ENCODE data around the gene DDX20.

The DDX20 gene

DNA sequence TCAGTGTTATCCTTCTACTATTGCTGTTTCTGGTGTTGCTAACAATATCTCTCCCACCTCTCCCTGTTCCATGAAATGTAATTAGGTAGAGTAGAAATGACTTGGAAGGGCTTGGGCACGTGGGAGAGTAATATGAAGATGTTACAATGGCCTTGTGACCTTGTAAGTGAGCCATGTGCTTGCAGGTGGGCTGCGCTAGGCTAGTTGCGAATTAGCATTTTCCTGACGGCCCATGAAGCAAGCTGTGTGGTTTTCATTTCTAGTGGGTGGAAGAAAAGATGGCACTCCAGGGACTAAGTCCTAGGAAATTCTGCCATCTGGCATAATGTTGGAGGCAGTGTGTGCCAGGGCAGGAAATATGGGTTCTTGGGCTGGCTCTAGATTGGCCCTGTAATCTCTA lies 7.8 kb upstream of the DDX20 start:
- no peak for DNase-seq (ENCODE audit: low read depth)

DNA sequence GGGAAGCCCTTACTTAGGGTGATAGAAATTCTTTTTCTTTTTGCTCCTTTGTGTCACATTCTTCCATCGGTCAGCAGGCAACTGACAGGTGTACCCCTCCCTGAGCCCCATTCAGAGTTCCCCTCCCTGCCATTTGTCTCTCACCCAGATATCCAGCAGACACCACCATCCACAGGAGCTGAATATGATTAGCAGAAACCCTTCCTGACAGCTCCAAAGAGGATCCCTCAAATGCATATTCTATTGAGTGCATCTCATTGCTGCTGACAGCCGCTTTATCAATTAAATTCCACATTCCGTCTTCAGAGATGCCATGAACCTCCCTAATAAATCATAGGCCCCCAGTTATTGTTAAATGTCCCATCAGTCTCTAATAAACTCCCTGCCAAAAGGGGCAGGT lies 6.1 kb upstream of the DDX20 start:
- no peak for DNase-seq (ENCODE audit: low read depth)

DNA sequence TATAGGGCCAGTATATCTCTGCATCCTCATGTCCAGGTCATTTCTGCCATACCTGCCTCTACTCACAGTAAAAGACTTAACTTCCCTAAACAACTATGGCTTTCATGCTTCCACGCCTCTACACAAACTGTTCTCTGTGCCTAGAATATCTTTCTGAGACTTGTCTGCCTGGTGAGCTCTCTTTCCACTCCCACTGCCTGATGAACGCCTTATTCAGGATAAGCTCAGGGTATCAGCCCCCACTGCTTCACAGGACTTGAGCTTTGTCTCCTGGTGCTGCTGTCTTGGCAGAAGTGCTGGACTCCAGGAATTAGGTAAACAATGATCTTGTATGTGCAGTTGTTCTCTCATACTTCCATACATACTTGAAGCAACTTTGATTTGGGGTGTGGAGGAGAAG lies 4.8 kb upstream of the DDX20 start:
- DNase-seq (ENCODE audit: low read depth) = no peak

DNA sequence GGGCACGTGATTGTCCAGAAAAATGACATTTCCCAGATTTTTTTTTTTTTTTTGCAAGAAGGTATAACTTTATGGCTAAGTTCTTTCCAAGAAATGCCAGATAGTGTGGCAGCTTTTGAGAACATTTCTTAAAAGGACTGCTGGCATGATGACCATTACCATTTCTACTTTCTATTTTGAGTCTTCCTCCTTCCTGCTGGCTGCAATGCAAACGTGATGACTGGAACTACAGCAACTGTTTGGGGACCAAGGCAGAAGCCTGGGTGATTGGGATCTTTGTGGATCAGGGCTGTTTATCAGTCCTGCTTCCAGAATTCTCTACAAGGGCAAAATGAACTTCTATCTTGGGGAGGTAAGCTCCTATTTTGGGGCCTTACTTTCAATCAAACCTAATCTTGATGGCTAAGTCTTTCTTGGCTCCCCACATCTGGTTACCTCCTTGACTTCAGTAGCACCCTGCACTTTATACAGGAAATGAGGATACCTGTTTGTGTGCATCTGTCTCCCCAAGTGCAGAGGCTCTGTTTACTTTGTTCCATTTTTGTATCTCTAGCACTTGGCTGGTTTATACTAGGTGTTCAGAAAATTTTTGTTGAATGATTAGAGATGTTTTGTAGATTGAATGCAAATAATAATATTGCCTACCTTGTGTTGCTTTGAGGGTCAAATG lies 3.7 kb upstream of the DDX20 start:
- DNase-seq (ENCODE audit: low read depth) = no peak

DNA sequence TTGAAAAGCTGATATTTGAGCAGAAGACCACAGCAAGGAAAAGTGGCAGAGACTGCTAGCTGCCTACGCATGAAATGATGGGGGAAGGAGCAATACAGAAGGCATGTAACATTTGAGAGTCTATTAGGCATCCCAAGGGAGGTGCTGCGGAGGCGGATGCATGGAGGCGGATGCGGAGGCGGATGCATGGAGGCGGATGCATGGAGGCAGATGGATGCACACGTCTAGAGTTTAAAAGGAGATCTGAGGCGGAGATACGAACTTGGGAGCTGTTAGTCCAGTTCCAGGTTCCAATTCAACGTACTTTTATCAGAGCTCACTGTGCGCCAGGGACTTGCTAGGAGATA lies 744 bp upstream of the DDX20 start:
- no peak for DNase-seq (ENCODE audit: low read depth)

DNA sequence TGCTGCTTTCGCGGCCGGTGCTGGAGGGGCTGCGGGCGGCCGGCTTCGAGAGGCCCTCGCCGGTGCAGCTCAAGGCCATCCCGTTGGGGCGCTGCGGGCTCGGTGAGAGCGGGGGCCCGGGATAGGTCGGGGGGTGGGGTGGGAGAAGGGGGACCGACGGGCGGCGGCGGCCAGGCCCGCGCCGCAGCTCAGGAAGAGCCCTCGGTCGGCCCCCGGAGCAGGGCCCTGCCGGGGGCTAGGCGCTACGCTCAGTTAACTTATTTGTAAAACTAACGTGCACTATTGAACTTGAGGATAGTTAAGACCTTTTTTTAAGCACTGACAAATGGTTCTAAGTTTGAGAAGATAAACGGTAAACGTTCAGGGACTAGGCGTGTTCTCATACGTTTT lies 418 bp downstream of the DDX20 start:
- DNase-seq (ENCODE audit: low read depth) = no peak

DNA sequence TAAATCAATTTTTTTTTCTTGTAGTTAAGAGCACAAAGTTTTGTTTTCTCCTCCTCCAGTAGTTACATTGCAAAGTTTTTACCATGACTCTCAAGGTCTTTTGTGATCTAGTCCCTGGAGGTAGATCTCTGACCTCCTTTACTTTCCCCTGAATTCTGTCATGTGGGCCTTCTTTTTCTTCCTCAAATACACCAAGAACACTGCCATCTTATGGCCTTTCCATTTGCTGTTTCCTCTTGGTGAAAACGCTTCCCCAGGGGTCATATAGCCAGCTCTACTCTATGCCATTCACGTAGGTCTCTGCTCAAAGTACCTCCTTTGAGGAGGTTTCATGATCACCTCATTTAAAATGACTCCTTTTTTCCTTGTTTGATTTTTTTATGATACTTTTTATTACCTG lies 2.7 kb downstream of the DDX20 start:
- no peak for DNase-seq (ENCODE audit: low read depth)

DNA sequence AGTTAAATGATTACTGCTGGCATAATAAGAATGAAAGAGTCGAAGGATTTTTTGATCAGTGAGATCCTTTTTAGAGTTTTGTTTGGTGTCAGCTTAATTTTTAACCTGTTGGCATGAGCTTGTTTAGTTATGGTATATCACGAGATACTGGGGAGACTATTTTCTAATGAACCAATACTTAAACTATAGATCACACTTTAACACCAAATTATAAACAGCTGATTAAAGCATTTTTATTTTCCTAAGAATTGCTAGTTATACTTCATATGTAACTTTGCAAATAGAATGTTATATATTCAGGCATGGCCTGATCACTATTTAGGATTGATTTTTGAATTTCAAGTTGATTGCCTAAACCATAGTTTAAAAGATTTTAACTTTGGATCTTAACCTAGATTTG lies 6.0 kb downstream of the DDX20 start:
- DNase-seq (ENCODE audit: low read depth) = no peak

DNA sequence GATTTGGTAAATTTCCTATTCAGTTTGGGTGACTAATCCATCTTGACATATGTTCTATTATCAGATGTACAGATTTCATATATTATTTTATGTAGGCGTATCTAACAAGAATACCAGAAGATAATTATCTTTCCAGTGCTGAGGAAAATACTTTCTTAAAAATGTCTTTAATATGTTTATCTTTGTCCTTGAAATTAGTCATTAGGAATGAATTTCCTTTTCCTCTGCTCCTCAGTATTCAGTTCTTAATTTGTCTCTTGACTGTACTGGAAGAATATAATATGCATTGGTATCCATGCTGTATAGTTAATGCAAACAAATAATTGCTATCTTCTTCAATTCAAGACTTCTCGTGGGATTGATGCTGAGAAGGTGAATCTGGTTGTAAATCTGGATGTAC lies 6.6 kb downstream of the DDX20 start:
- no peak for DNase-seq (ENCODE audit: low read depth)

DNA sequence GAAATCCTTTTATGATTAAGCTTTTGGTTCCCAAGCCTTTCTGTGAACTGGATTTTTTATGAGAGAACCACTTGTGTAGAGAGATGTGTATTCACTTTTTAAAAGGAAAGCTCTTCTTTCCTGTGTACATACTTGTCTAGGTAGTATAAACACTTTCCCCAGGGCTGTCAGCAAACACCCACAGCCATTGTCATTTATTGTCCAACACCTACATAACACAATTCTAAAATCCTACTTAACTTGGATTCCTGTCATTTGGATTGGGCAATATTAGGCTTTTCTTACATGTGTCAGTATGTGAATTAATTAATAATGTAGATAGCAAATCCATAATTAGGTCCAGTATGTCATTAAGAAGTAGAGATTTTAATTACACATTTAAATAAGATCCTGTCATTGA lies 12.3 kb downstream of the DDX20 start:
- no peak for DNase-seq (ENCODE audit: low read depth)

DNA sequence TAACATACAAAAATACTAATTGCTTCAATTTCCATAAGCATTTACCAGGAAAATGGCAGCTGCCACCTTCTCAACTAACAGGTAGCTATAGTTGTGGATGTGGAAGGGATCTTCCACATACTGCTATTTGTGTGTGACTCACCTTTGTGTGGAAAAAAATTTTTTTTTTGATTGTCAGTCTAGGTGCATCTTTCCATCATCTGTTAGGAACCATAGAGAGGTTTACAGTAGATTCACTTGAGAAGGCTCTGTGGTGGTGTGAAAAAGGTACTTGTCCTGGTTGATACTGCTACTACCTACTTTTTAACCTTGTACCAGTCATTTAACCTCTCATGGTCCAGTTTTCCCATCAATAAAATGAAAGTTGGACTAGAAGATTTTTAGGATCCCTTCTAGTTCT lies 12.9 kb downstream of the DDX20 start:
- no peak for DNase-seq (ENCODE audit: low read depth)

DNA sequence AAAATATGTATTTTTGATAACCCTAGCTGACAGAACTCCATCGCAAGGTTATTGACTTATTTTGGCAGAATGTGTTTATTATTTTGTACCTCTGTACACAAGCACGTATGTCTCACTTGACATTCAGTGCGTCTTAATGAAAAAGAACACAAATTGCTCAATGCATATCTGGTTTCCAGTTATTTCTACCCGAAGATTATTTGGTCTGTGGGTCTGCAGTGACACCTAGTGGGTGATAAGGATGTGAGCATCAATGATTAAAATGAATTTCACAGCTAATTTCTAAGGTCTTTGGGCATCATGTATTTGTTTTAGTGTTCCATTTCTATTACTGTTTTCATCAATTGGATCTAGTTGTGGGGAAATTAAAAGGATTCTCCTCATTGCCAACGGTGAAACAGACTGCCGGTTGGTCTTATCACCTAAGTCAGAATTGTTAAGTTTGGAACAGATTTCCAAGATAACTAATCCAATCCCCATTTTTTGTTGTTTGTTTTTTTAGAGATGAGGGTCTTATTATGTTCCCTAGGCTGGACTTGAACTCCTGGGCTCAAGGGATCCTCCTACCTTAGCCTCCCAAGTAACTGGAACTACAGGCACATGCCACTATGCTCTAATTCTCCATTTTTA lies 13.9 kb downstream of the DDX20 start:
- DNase-seq (ENCODE audit: low read depth) = no peak

DNA sequence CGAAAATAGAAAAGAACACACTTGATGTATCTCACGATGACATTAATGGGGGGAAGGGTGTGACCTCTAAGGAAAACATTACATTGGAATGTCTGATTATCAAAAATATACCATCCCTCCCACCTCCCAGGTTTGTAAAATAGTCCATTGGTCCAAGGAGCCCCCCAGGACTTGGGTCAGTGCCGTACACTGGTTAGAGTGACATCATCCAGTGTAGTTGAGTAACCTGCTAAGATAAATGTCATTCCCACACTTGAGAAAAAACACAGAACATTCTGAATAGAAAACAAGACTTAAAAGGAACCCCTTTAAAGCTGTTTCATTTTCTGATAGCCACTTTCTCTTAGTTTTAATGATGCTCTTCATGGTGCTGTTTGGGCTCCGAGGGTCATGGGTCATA lies 15.2 kb downstream of the DDX20 start:
- no peak for DNase-seq (ENCODE audit: low read depth)

DNA sequence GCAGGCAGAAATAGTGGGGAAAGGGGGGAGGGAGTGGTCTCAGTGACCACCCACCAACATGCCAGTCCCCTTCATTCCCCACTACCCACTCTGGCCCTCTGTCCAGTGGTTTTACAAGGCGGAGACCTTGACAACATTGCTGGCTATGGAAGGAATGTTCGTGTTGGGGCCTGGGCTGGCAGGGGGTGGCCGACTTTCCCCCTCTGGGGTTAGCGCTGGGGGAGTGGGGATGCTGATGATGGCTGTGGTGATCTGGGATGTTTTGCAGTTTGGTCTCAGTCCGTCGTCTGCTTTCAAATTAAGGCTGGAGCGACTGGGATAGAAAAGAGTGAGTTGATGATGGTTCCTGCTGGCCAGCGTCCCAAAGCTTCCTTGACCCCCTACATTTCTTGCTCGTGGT lies 20.3 kb downstream of the DDX20 start:
- no peak for DNase-seq (ENCODE audit: low read depth)

DNA sequence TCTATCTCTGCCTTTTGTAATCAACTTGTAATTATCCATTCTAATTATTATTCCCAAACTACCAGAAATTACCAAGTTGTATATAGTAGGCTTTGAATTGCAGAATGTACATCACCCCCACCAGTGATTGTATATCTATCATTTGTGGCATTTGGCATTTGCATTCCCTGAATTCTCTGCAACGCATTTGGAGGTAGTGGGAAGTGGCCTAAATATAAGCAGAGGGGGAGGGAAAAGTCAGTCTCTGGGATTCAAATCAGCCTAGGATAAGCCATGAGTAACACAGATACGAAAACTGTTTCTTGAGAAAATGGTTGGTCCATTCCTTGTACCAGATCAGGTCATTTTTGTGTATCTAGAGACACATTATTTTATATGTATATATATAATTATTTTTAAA lies 20.7 kb downstream of the DDX20 start:
- no peak for DNase-seq (ENCODE audit: low read depth)

DNA sequence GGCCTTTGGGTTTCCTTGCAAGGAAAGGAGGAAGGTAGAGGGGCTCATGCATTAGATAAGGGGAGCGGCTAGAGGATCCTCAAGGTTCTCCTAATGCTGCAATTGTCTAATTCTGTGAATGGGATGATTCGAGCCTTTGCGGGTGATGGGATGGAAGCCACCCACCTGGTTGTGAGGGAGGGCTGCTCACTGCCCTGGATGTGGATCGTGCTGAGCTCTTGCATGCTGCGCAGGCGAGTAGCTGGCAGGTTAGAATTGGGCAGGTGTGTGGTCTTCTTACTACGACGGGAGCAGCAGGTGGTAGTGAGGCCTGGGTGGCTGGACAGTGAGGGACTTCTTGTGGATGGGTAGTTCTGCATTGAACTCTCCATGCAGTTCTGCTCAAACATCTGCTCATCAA lies 21.2 kb downstream of the DDX20 start:
- DNase-seq (ENCODE audit: low read depth) = no peak

DNA sequence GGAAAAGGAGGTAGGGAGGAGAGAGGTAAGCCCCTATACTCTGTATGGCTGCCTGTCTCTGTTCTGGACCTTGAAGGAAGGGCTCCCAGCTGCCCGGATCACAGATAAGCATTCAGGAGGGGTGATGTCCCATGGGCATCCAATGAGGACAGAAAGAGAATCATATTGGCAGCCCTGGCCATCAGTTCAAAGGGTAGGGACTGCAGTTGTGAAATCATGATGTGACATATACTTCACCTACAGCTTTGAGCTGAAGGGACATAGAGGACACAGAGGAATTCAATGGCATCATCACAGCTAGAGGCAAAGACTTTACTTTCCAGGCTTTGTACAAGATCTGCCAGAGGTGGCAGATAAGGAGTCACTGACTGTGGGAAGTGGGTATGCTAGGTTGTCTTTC lies 21.6 kb downstream of the DDX20 start:
- no peak for DNase-seq (ENCODE audit: low read depth)

DNA sequence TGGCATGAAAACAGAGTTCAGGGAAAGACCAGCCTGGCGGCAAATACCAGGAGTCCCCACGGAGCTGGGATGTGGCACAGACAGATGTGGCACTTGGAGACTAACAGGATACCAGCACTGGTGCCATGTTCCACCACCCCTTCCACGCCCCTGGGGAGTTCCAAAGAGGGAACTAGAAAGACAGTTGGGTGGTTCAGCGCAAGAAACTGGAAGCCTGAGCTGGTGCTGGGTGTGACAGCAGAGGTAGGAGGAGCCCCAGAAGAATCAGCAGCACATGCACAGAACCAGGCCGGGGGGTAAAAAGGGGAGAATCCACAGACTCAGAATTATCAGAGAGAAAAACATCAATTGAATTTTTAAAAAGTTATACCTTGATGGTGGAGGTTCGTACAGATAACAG lies 22.4 kb downstream of the DDX20 start:
- DNase-seq (ENCODE audit: low read depth) = no peak

DNA sequence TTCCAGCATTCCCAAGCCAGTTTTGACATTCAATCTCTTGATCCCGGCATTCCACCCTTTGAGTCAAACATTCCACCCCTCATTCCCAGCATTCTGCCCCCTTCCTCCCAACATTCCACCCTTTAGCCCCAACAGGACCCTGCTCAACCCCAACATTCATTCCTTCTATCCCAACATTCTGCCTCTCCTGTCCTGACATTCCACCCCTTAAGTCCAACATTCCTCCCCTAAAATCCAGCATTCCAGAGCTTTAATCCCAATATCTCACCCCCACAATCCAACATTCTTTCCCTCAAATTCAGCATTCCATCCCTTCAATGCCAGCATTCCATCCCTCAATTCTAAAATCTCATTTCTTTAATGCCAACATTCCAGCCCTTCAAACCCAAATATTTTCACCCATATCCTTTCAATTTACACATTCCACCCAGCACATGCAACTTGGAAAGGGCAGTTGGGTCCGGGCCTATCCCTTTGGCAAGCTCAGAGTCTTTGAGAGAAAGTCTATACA lies 22.9 kb downstream of the DDX20 start:
- DNase-seq (ENCODE audit: low read depth) = no peak

DNA sequence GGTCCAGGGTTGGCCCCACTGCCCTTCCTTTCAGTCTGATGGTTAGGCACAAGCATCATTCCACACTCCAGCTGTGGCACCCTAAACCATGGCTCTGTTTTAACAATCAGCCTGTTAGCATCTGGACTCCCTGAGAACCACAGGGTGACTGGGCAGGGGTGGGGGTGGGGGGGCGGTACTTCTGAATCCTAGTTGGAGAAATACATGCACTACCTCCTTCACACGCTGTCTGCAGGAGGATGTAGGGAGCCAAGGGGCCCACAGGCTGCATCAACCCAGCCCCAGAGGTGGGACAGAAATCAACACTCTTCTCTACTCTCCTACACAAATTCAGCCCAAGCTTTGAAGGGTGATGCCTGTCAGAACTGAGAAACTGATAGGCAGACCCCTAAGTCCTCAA lies 23.8 kb downstream of the DDX20 start:
- no peak for DNase-seq (ENCODE audit: low read depth)

DNA sequence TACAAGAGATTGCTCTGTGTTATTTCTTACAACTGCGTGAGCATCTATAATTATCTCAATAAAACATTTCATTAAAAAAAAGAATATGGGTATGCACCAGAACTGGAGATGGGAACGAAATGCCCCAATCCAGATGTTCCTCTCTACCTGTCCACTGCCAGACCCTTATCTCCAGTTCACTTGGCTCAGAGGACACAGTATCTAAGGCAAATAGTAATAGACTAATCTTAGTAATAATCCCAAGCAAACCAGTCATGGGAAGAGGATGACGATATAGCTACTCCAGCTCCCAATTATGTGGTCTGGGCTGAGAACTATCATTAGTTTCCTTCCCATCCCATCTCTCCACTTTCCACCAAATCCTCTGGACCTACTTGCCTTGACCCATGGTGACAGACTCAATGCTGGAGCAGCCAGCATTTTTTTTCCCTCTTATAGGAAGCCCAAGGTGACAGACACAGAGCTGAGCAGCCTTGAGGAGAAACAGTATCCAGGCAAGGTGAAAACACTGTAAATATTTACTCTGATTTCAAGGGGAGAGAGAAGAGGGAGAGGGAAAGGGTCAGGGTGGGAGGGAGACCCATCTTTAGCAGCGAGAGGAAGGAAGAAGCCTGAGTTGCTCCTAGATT lies 28.7 kb downstream of the DDX20 start:
- DNase-seq (ENCODE audit: low read depth) = no peak

DNA sequence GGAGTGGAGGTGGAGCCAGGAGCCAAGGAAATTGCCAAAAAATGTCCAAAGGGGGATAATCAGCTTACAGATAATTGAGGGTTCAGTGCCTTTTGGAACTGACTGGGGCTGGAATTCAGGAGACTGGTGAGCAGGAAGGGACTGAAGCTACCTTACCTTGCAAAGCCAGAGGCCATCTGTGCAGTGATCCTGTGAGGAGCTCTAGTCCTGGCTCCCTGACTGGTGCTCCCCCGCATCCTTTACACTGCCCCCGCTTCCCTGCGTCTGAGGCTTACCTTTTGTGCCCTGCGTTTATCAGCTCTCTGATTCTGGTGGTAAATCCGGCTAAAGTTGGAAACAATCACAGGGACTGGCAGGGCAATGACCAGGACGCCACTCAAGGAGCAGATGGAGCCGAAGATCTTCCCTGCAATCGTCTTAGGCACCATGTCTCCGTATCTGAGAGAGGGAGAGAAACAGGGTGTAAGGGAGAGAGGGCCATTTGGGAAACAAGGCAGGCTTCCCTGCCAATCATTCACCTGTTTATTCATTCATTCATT lies 31.0 kb downstream of the DDX20 start:
- DNase-seq (ENCODE audit: low read depth) = no peak

DNA sequence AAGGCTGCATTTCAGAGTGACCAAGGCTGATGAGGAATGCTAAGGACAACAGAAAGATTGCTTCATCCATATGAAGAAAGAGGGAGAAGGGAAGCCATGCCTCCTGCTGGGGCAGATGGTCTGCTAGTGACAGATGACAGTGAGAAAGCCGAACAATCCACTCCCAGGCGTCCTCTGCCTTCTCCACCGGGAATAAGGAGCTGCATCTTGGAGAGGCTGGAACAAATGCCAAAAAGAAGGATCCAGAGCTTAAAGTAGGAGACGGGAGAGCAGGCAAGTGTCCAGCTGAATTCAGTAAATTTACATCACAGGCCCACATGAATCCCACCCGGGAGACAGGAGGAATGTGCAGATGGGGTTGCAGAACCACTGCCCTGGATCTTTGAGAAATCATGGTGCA lies 33.4 kb downstream of the DDX20 start:
- no peak for DNase-seq (ENCODE audit: low read depth)

All from stimulated activated CD8-positive, alpha-beta memory T cell treated with anti-CD3 and anti-CD28 coated beads, Interleukin-15, amount 100 ng/mL, for 24 hours (primary cell).